ENCODE results near the gene RGS7. TPM values are rescaled to one million over a fixed set of nuclear protein-coding genes. Genes with fewer than 3 reads are reported as not detected.
A peak's percentile ranks its signal among the peaks of the same experiment; 100 is the strongest.
"Not testable (repeated sequence)": the region's sequence is repeated elsewhere in the genome, so short reads cannot be mapped to it uniquely, and the experiment has no call there.

RGS7 gene
- total RNA-seq, 2 experiments from 2014 or later, result not detected

- H3K27me3 Mint-ChIP-seq, result no peaks in the 10 kb centered on the region
- TF ChIP-seq CTCF (IDR thresholded peaks at IDR 0.05), result no peak
- Histone ChIP-seq H3K4me1 (ENCODE audit: insufficient read depth, low read length) (no peaks in the 10 kb centered on the region), H3K9me3 (ENCODE audit: control insufficient read depth in 1 of 2, insufficient read depth in 1 of 2, low read length in 2 of 2) (peaks cover 0 to 10% of the 10 kb centered on the region in 2 experiments), H3K36me3 (ENCODE audit: insufficient read depth, low read length) (no peaks in the 10 kb centered on the region), H3K4me3 (ENCODE audit: low read length) (no peak overlapping the region), H3K27me3 (ENCODE audit: control insufficient read depth in 1 of 2, insufficient read depth in 2 of 2, low read length in 2 of 2) (no peaks in the 10 kb centered on the region), H3K27ac (ENCODE audit: low read depth in 1 of 2, low read length in 2 of 2) (no peak overlapping the region)
- peaks cover 9% of the 10 kb centered on the region for H3K9me3 Mint-ChIP-seq
- H3K4me3 Mint-ChIP-seq, result no peak overlapping the region
- ATAC-seq (ENCODE audit: poor library complexity), result no peak
- ChIA-PET CTCF (interaction anchor here (1.0 kb wide), 1 partner anchor 11 kb away, joined by 3 read pairs; no protein-coding TSS in a partner anchor), POLR2A (no interaction called here)
- no peak overlapping the region for H3K27ac Mint-ChIP-seq
- no peaks in the 10 kb centered on the region for H3K4me1 Mint-ChIP-seq (ENCODE audit: low read depth)
- DNase-seq, result peak in 1 of 14 experiments; percentile 5
- intact Hi-C loops (cut with DNase I, micrococcal nuclease), result no loop called here
- no peaks in the 10 kb centered on the region for H3K36me3 Mint-ChIP-seq (ENCODE audit: low read depth)
Observed at GRCh38 chr1:240888039-240888786, 468.8 kb downstream of the RGS7 start.

GRCh38 chr1:240883490-240883889 lies 473.5 kb downstream of the RGS7 start:
- Histone ChIP-seq H3K27ac (ENCODE audit: low read depth in 1 of 2, low read length in 2 of 2) (no peak overlapping the region), H3K36me3 (ENCODE audit: insufficient read depth, low read length) (no peaks in the 10 kb centered on the region), H3K9me3 (ENCODE audit: control insufficient read depth in 1 of 2, insufficient read depth in 1 of 2, low read length in 2 of 2) (peaks cover 0 to 12% of the 10 kb centered on the region in 2 experiments), H3K4me3 (ENCODE audit: low read length) (no peak overlapping the region), H3K27me3 (ENCODE audit: control insufficient read depth in 1 of 2, insufficient read depth in 2 of 2, low read length in 2 of 2) (no peaks in the 10 kb centered on the region), H3K4me1 (ENCODE audit: insufficient read depth, low read length) (no peaks in the 10 kb centered on the region)
- Mint-ChIP-seq H3K36me3 (ENCODE audit: low read depth) (no peaks in the 10 kb centered on the region), H3K27ac (no peak overlapping the region), H3K9me3 (peaks cover 9% of the 10 kb centered on the region), H3K27me3 (no peaks in the 10 kb centered on the region), H3K4me1 (ENCODE audit: low read depth) (no peaks in the 10 kb centered on the region), H3K4me3 (no peak overlapping the region)
- intact Hi-C loops (cut with DNase I, micrococcal nuclease), result no loop called here
- POLR2A ChIA-PET, result no interaction called here
- TF ChIP-seq CTCF (IDR thresholded peaks at IDR 0.05), result no peak
- ATAC-seq (ENCODE audit: poor library complexity) (no peak), DNase-seq (no peak)
- CTCF ChIA-PET, result no interaction called here

GRCh38 chr1:240882656-240883308 lies 474.2 kb downstream of the RGS7 start:
- H3K27ac Mint-ChIP-seq; POLR2A ChIA-PET; intact Hi-C loops (cut with DNase I, micrococcal nuclease); H3K4me1 ChIP-seq (ENCODE audit: insufficient read depth, low read length); H3K27me3 ChIP-seq (ENCODE audit: control insufficient read depth in 1 of 2, insufficient read depth in 2 of 2, low read length in 2 of 2); H3K4me3 ChIP-seq (ENCODE audit: low read length); CTCF ChIA-PET; H3K27ac ChIP-seq (ENCODE audit: low read depth in 1 of 2, low read length in 2 of 2); DNase-seq; H3K36me3 Mint-ChIP-seq (ENCODE audit: low read depth); H3K4me3 Mint-ChIP-seq; H3K4me1 Mint-ChIP-seq (ENCODE audit: low read depth); H3K36me3 ChIP-seq (ENCODE audit: insufficient read depth, low read length); H3K27me3 Mint-ChIP-seq; ATAC-seq (ENCODE audit: poor library complexity): not testable (repeated sequence)
- H3K9me3 ChIP-seq (ENCODE audit: control insufficient read depth in 1 of 2, insufficient read depth in 1 of 2, low read length in 2 of 2), result peaks cover 0 to 12% of the 10 kb centered on the region in 2 experiments
- H3K9me3 Mint-ChIP-seq, result peaks cover 13% of the 10 kb centered on the region
